Dedifferentiated amniotic fluid mesenchymal stem cell (primary cell): ENCODE data around the gene ZNF627.
"Not testable (repeated sequence)": the region's sequence is repeated elsewhere in the genome, so short reads cannot be mapped to it uniquely, and the experiment has no call there.

Experiments used
- DNase-seq: peaks from one replicate; pipeline ENCODE4 v3.0.0-alpha.2; 2016; ENCODE audit errors: extremely low spot score

ZNF627 gene

GRCh38 chr19:11597202-11598102 lies at the start of gene ZNF627:
Gene ZNF627, plus strand, starts transcription at chr19:11597483. Its CDS starts 145 bp downstream, at chr19:11597628.
- DNase-seq: peak; percentile 98

- no peak for DNase-seq
Observed at GRCh38 chr19:11547929-11548700, 49.2 kb upstream of the ZNF627 start.

GRCh38 chr19:11549386-11549953 lies 47.8 kb upstream of the ZNF627 start:
- DNase-seq: no peak

- DNase-seq: no peak
Observed at GRCh38 chr19:11550265-11550664, 47.0 kb upstream of the ZNF627 start.

GRCh38 chr19:11551603-11552235 lies 45.6 kb upstream of the ZNF627 start:
- DNase-seq: no peak

- DNase-seq: no peak
Observed at GRCh38 chr19:11552666-11553372, 44.5 kb upstream of the ZNF627 start.

GRCh38 chr19:11554160-11554559 lies 43.1 kb upstream of the ZNF627 start:
- no peak for DNase-seq

- no peak for DNase-seq
Observed at GRCh38 chr19:11555246-11555645, 42.0 kb upstream of the ZNF627 start.

- DNase-seq: no peak
Observed at GRCh38 chr19:11556634-11557420, 40.5 kb upstream of the ZNF627 start.

GRCh38 chr19:11558881-11559828 lies 38.1 kb upstream of the ZNF627 start, which contains the start of gene ELOF1:
Gene ELOF1, minus strand, starts transcription at chr19:11559230. Its CDS starts 4,883 bp downstream, at chr19:11554347.
- DNase-seq: peak; percentile 99

- peak; percentile 43 for DNase-seq
Observed at GRCh38 chr19:11560404-11561051, 36.8 kb upstream of the ZNF627 start.

- no peak for DNase-seq
Observed at GRCh38 chr19:11563532-11563931, 33.8 kb upstream of the ZNF627 start.

- not testable (repeated sequence) for DNase-seq
Observed at GRCh38 chr19:11564082-11564807, 33.0 kb upstream of the ZNF627 start.

- DNase-seq: not testable (repeated sequence)
Observed at GRCh38 chr19:11565649-11565980, 31.7 kb upstream of the ZNF627 start.

GRCh38 chr19:11566164-11566563 lies 31.1 kb upstream of the ZNF627 start:
- no peak for DNase-seq

- no peak for DNase-seq
Observed at GRCh38 chr19:11570039-11570462, 27.2 kb upstream of the ZNF627 start.

- DNase-seq: not testable (repeated sequence)
Observed at GRCh38 chr19:11573354-11573753, 23.9 kb upstream of the ZNF627 start.

GRCh38 chr19:11573763-11574162 lies 23.5 kb upstream of the ZNF627 start:
- not testable (repeated sequence) for DNase-seq
